ENCODE results near the gene GPHB5. TPM values are rescaled to one million over a fixed set of nuclear protein-coding genes. Genes with fewer than 3 reads are reported as not detected.
A peak's percentile ranks its signal among the peaks of the same experiment; 100 is the strongest.
"Not testable (repeated sequence)": the region's sequence is repeated elsewhere in the genome, so short reads cannot be mapped to it uniquely, and the experiment has no call there.

The GPHB5 gene
- total and polyA plus RNA-seq, 2 experiments from 2014 or later, result not detected

DNA sequence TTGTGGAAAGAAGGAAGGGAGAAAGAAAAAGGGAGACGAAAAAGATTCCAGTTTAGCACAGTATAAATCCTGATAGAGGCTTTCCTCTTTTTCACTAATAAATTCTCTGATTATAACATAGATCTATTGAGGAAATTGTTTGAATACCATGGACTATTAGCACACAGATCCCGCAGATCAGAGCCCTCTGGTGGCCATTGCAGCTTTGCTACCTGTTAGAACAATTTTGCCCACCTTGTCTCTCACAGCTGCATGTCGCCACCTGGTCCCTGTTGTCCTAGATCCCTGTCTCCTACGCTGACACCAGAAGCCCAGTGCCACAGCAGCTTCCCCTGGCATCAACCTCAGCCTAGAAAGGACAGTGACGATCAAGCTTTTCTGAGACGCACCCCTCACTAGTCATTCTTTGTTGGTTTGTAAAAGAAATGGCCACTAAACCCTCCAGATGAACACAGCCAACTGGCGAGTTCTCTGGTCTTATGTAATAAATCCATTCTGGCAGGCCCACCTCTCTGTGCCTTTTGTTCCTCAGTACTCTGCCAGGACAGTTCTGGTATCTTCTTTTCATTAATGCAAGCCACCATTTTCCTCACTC is 9.9 kb downstream of the GPHB5 start:
- Histone ChIP-seq H2AFZ (no peak overlapping the region), H4K20me1 (ENCODE audit: insufficient read depth) (no peaks in the 10 kb centered on the region), H3K27me3 (replicated peaks; ENCODE audit: insufficient read depth) (no peaks in the 10 kb centered on the region), H3K9me2 (ENCODE audit: insufficient read depth) (no peaks in the 10 kb centered on the region), H3K4me3 (no peak overlapping the region), H3K27ac (no peak overlapping the region), H3K4me1 (ENCODE audit: insufficient read depth) (no peaks in the 10 kb centered on the region), H3K9me3 (ENCODE audit: low read depth) (no peaks in the 10 kb centered on the region), H3K9ac (no peak overlapping the region), H3K79me2 (ENCODE audit: insufficient read depth) (no peaks in the 10 kb centered on the region), H3K36me3 (ENCODE audit: low read depth) (no peaks in the 10 kb centered on the region), H3K4me2 (ENCODE audit: unreplicated experiment) (no peak overlapping the region), H3F3A (ENCODE audit: insufficient read depth) (no peaks in the 10 kb centered on the region)
- no peak for TF ChIP-seq EZH2phosphoT487 (IDR thresholded peaks at IDR 0.05; ENCODE audit: insufficient read depth, low read depth)
- no peak for TF ChIP-seq EZH2 (IDR thresholded peaks at IDR 0.05; ENCODE audit: insufficient read depth, poor library complexity, severe bottlenecking)
- 4 to 5% methylated on average over 7 of the region's 7 CpGs for WGBS, 2 experiments (ENCODE audit: low coverage in 1 of 2, low lambda C conversion rate in 2 of 2, missing lambda C conversion rate in 2 of 2)
- DNase-seq, result peak; percentile 39
- in situ Hi-C loops (cut with MboI), result no loop called here

- H3K36me3 ChIP-seq (ENCODE audit: low read depth); H3K9me3 ChIP-seq (ENCODE audit: low read depth); in situ Hi-C loops (cut with MboI); H3K27ac ChIP-seq; DNase-seq; H3K4me1 ChIP-seq (ENCODE audit: insufficient read depth); H3K27me3 ChIP-seq (replicated peaks; ENCODE audit: insufficient read depth); H3K79me2 ChIP-seq (ENCODE audit: insufficient read depth); H3K4me2 ChIP-seq (ENCODE audit: unreplicated experiment); H3F3A ChIP-seq (ENCODE audit: insufficient read depth); H3K9ac ChIP-seq; H4K20me1 ChIP-seq (ENCODE audit: insufficient read depth); H3K9me2 ChIP-seq (ENCODE audit: insufficient read depth); H3K4me3 ChIP-seq; H2AFZ ChIP-seq: not testable (repeated sequence)
- 51 to 60% methylated on average over 5 of the region's 5 CpGs for WGBS, 2 experiments (ENCODE audit: low coverage in 1 of 2, low lambda C conversion rate in 2 of 2, missing lambda C conversion rate in 2 of 2)
Observed at GRCh38 chr14:63304429-63304828, 14.3 kb downstream of the GPHB5 start.

DNA sequence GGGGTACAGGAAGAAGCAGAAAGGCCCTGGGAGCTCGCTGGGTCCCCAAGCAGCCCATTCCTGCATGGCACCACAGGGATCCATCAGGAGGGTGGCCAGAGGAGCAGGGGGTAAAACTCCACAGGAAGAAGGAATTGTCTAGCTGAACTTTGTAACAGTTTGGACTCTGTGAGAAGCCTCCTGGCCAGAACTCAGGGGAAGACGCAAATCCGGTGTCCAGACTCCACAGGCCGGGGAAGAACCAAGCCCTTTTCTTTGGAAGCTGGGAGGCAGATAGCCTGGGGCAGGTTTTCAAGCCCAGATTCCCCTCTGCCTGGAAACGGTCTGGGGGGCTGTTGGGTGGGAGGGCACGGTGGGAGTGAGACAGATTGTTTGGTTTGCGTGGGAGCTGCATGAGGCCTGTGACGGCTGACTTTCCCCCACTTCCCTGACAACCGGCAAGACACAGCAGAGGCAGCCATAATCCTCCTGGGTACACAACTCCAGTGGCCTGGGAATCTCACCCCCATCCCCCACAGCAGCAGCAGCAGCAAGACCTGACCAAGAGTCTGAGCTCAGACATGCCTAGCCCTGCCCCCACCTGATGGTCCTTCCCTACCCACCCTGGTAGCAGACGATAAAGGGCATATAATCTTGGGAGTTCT is 16.7 kb downstream of the GPHB5 start:
- no peaks in the 10 kb centered on the region for H3K9me3 ChIP-seq (ENCODE audit: low read depth)
- 43 to 45% methylated on average over 9 to 10 of the region's 10 CpGs for WGBS, 2 experiments (ENCODE audit: low coverage in 1 of 2, low lambda C conversion rate in 2 of 2, missing lambda C conversion rate in 2 of 2)
- H3K9me2 ChIP-seq (ENCODE audit: insufficient read depth), result no peaks in the 10 kb centered on the region
- H4K20me1 ChIP-seq (ENCODE audit: insufficient read depth), result no peaks in the 10 kb centered on the region
- in situ Hi-C loops (cut with MboI), result no loop called here
- H3K9ac ChIP-seq, result no peak overlapping the region
- H3K36me3 ChIP-seq (ENCODE audit: low read depth), result no peaks in the 10 kb centered on the region
- no peaks in the 10 kb centered on the region for H3F3A ChIP-seq (ENCODE audit: insufficient read depth)
- H2AFZ ChIP-seq, result no peak overlapping the region
- no peak for DNase-seq
- no peak overlapping the region for H3K4me3 ChIP-seq
- H3K79me2 ChIP-seq (ENCODE audit: insufficient read depth), result no peaks in the 10 kb centered on the region
- H3K4me2 ChIP-seq (ENCODE audit: unreplicated experiment), result no peak overlapping the region
- H3K4me1 ChIP-seq (ENCODE audit: insufficient read depth), result no peaks in the 10 kb centered on the region
- H3K27me3 ChIP-seq (replicated peaks; ENCODE audit: insufficient read depth), result no peaks in the 10 kb centered on the region; the same call in 1 of the 2 replicates
- no peak for TF ChIP-seq EZH2phosphoT487 (IDR thresholded peaks at IDR 0.05; ENCODE audit: insufficient read depth, low read depth)
- TF ChIP-seq EZH2 (IDR thresholded peaks at IDR 0.05; ENCODE audit: insufficient read depth, poor library complexity, severe bottlenecking), result no peak
- H3K27ac ChIP-seq, result no peak overlapping the region

- no peaks in the 10 kb centered on the region for H3K9me2 ChIP-seq (ENCODE audit: insufficient read depth)
- no peaks in the 10 kb centered on the region for H3K4me1 ChIP-seq (ENCODE audit: insufficient read depth)
- H3K79me2 ChIP-seq (ENCODE audit: insufficient read depth), result no peaks in the 10 kb centered on the region
- H3F3A ChIP-seq (ENCODE audit: insufficient read depth), result no peaks in the 10 kb centered on the region
- TF ChIP-seq EZH2phosphoT487 (IDR thresholded peaks at IDR 0.05; ENCODE audit: insufficient read depth, low read depth), result no peak
- no peak for TF ChIP-seq EZH2 (IDR thresholded peaks at IDR 0.05; ENCODE audit: insufficient read depth, poor library complexity, severe bottlenecking)
- in situ Hi-C loops (cut with MboI), result no loop called here
- no peak for DNase-seq
- H4K20me1 ChIP-seq (ENCODE audit: insufficient read depth), result no peaks in the 10 kb centered on the region
- H3K36me3 ChIP-seq (ENCODE audit: low read depth), result no peaks in the 10 kb centered on the region
- H3K27me3 ChIP-seq (replicated peaks; ENCODE audit: insufficient read depth), result no peaks in the 10 kb centered on the region; the same call in 1 of the 2 replicates
- no peaks in the 10 kb centered on the region for H3K9me3 ChIP-seq (ENCODE audit: low read depth)
- no peak overlapping the region for H3K4me2 ChIP-seq (ENCODE audit: unreplicated experiment)
- WGBS, 2 experiments (ENCODE audit: low coverage in 1 of 2, low lambda C conversion rate in 2 of 2, missing lambda C conversion rate in 2 of 2), result 8 to 13% methylated on average over 2 of the region's 2 CpGs
- H2AFZ ChIP-seq, result no peak overlapping the region
- no peak overlapping the region for H3K4me3 ChIP-seq
- no peak overlapping the region for H3K9ac ChIP-seq
- no peak overlapping the region for H3K27ac ChIP-seq
Observed at GRCh38 chr14:63300854-63301253, 17.9 kb downstream of the GPHB5 start.

All from GM23248 (cell line).